RWPE1 (cell line): ENCODE results near the gene ATP8B4.
A peak's percentile ranks its signal among the peaks of the same experiment; 100 is the strongest.
"Not testable (repeated sequence)": the region's sequence is repeated elsewhere in the genome, so short reads cannot be mapped to it uniquely, and the experiment has no call there.

ENCODE experiments used
- CTCF ChIA-PET: fragments of 350-600 bp; sonication (Branson Sonifier 250); formaldehyde crosslinking; extraction: SDS; loops from one replicate; lab custom pipeline; 2021; lab: Yijun Ruan, JAX
- POLR2A ChIA-PET: fragments of 400-600 bp; formaldehyde crosslinking; extraction: SDS; loops from one replicate; lab custom pipeline; 2020; ENCODE audit warnings: antibody characterized with exemption; ENCODE audit not compliant: low non-redundant PET; lab: Yijun Ruan, JAX
- DNase-seq: peaks from one replicate; pipeline ENCODE4 v3.0.0; 2012; ENCODE audit warnings: low spot score
- H3K27ac ChIP-seq: fragments of 450-650 bp; 2 replicates; pipeline ENCODE4 v1.5.1; 2017
- CTCF ChIP-seq: fragments of 450-650 bp; conservative IDR thresholded peaks from 2 replicates; pipeline ENCODE4 v1.5.1; 2017; ENCODE audit warnings: low read depth, mild to moderate bottlenecking

ATP8B4 gene

GRCh38 chr15:50134524-50135024, 15.5 kb upstream of the ATP8B4 start:
- no peak for TF ChIP-seq CTCF
- ChIA-PET CTCF (interaction anchor here (1.4 kb wide), 1 partner anchor 14 kb away, joined by 3 read pairs; no protein-coding TSS in a partner anchor), POLR2A (no interaction called here)
- H3K27ac ChIP-seq: no peak overlapping the region
- DNase-seq: peak; percentile 64

- DNase-seq, CTCF ChIA-PET, POLR2A ChIA-PET, H3K27ac ChIP-seq: not testable (repeated sequence)
Observed at GRCh38 chr15:50132251-50132984, 13.4 kb upstream of the ATP8B4 start.

- DNase-seq: no peak
- ChIA-PET POLR2A (no interaction called here), CTCF (no interaction called here)
- no peak for TF ChIP-seq CTCF
- H3K27ac ChIP-seq: no peak overlapping the region
Observed at GRCh38 chr15:50131617-50132016, 12.6 kb upstream of the ATP8B4 start.

- ChIA-PET POLR2A (no interaction called here), CTCF (interaction anchor here (0.7 kb wide), 1 partner anchor 946 kb away, joined by 3 read pairs; no protein-coding TSS in a partner anchor)
- no peak for DNase-seq
- no peak overlapping the region for H3K27ac ChIP-seq
- TF ChIP-seq CTCF: no peak
Observed at GRCh38 chr15:50128266-50128665, 9.2 kb upstream of the ATP8B4 start.

GRCh38 chr15:50127255-50127777, 8.3 kb upstream of the ATP8B4 start:
- no peak overlapping the region for H3K27ac ChIP-seq
- ChIA-PET CTCF (no interaction called here), POLR2A (no interaction called here)
- no peak for TF ChIP-seq CTCF
- no peak for DNase-seq

GRCh38 chr15:50126072-50126471, 7.0 kb upstream of the ATP8B4 start:
- CTCF ChIA-PET: no interaction called here
- no peak for TF ChIP-seq CTCF
- POLR2A ChIA-PET: no interaction called here
- no peak for DNase-seq
- H3K27ac ChIP-seq: no peak overlapping the region

- no peak for TF ChIP-seq CTCF
- CTCF ChIA-PET: interaction anchor here (0.6 kb wide), 1 partner anchor 182 kb away, joined by 4 read pairs; no protein-coding TSS in a partner anchor
- H3K27ac ChIP-seq: no peak overlapping the region
- POLR2A ChIA-PET: no interaction called here
- no peak for DNase-seq
Observed at GRCh38 chr15:50124631-50125030, 5.6 kb upstream of the ATP8B4 start.
